MCF 10A (cell line): Measurements from ENCODE around the gene GJB4. TPM values are rescaled to one million over a fixed set of nuclear protein-coding genes. Genes with fewer than 3 reads are reported as not detected.

Experiments used
- BruUV-seq: library from RNA; stranded (reverse); fragments of 400-500 nt; replicated peaks from 2 replicates; lab custom pipeline; 2021; lab: Mats Ljungman, UMichigan
- CTCF ChIA-PET: fragments of 300-600 bp; sonication (Branson Sonifier 250); formaldehyde crosslinking; extraction: SDS; loops from one replicate; lab custom pipeline; 2021; ENCODE audit warnings: antibody characterized with exemption, inconsistent platforms; lab: Yijun Ruan, JAX
- POLR2A ChIA-PET: fragments of 300-600, 350-650 bp; sonication (Branson Sonifier 250); formaldehyde crosslinking; extraction: SDS; loops from one replicate; lab custom pipeline; 2020; ENCODE audit warnings: antibody characterized with exemption, inconsistent platforms; lab: Yijun Ruan, JAX
- DNase-seq: peaks from one replicate; pipeline ENCODE4 v3.0.0-alpha.2; 2018; ENCODE audit not compliant: unreplicated experiment
- H3K27ac Mint-ChIP-seq: one replicate; pipeline ENCODE4 v1.8.0; 2022; ENCODE audit warnings: mild to moderate bottlenecking, low read depth, mixed read lengths; ENCODE audit not compliant: unreplicated experiment
- H3K27me3 Mint-ChIP-seq: one replicate; pipeline ENCODE4 v1.8.0; 2022; ENCODE audit warnings: mixed read lengths; ENCODE audit not compliant: insufficient read depth, unreplicated experiment
- H3K36me3 Mint-ChIP-seq: one replicate; pipeline ENCODE4 v1.8.0; 2022; ENCODE audit warnings: mild to moderate bottlenecking, moderate library complexity, mixed read lengths; ENCODE audit not compliant: insufficient read depth, unreplicated experiment
- H3K4me1 Mint-ChIP-seq: one replicate; pipeline ENCODE4 v1.8.0; 2022; ENCODE audit warnings: mixed read lengths; ENCODE audit not compliant: insufficient read depth, unreplicated experiment
- H3K4me3 Mint-ChIP-seq: one replicate; pipeline ENCODE4 v1.8.0; 2022; ENCODE audit warnings: mild to moderate bottlenecking, moderate library complexity, mixed read lengths; ENCODE audit not compliant: unreplicated experiment
- H3K9me3 Mint-ChIP-seq: one replicate; pipeline ENCODE4 v1.8.0; 2022; ENCODE audit warnings: mixed read lengths; ENCODE audit not compliant: unreplicated experiment
- CTCF ChIP-seq: fragments of 200-600 bp; IDR thresholded peaks from one replicate; pipeline ENCODE4 v1.8.0; 2022; ENCODE audit warnings: antibody characterized with exemption, mild to moderate bottlenecking; ENCODE audit not compliant: unreplicated experiment
- intact Hi-C: fragments of 100-400 bp; cut with micrococcal nuclease; formaldehyde crosslinking; loops from 2 replicates; pipeline ENCODE4 v1.14.1; 2022
- total RNA-seq: library from RNA; stranded (reverse); gene quantifications from 2 replicates; pipeline ENCODE4 v1.2.3, GENCODE V29; 2022

GJB4 gene
- total RNA-seq, 1 experiment from 2014 or later: 0.28 TPM

DNA sequence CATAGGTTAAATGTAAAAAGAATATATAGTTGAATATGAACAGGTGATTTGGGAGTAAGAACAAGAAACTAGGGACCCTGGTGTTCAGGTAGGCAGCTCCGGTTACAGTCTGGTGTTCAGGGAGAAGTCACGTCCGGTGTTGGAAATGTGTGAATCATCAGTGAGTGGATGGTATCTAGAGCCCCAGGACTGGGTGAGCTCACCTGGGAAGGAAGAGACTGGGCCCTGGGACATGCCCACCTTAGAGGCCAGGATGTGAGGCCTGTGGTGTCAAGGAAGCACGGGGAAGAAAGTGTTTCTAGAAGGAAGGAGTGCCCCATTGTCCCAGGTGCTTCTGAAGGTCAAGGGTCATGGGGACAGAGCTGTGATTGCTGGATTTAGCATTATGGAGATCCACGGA lies 20.0 kb downstream of the GJB4 start:
- H3K27ac Mint-ChIP-seq: peak overlapping the region; percentile 66
- no peak for TF ChIP-seq CTCF
- BruUV-seq: no TSS peak
- no peaks in the 10 kb centered on the region for H3K27me3 Mint-ChIP-seq
- H3K4me1 Mint-ChIP-seq: peaks cover 49% of the 10 kb centered on the region
- ChIA-PET CTCF (interaction anchor here (0.7 to 3.8 kb wide), 4 partner anchors 24 to 948 kb away, joined by 3 to 19 read pairs (median 6); partner anchors contain the start of genes GJB5 and SMIM12), POLR2A (interaction anchor here (0.9 to 4.5 kb wide), 3 partner anchors 9 to 300 kb away, joined by 3 to 23 read pairs (median 4); partner anchors contain the start of genes TMEM35B and ZMYM1)
- H3K4me3 Mint-ChIP-seq: peak overlapping the region; percentile 96
- no peaks in the 10 kb centered on the region for H3K9me3 Mint-ChIP-seq
- peak; percentile 85 for DNase-seq
- peaks cover 18% of the 10 kb centered on the region for H3K36me3 Mint-ChIP-seq
- intact Hi-C loops: no loop called here

DNA sequence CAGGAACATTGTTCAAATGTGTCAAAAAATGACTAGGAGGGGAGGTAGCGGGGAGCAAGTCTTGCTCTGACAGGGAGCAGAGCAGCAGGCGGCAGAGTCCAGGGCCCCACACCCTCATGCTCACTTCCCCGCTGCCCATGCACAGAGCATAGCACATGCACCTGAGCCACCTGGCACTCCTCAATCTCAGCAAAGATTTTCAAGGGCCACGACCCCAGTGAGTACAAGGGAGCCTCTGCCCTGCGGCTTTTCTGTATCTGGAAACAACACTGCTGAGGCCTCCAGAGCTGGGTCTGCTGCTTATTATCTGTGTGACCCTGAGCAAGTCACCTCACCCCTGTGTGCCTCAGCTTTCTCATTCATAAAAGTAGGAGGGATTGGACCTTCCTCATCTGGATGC lies 20.4 kb downstream of the GJB4 start:
- Mint-ChIP-seq H3K4me3 (peak overlapping the region; percentile 96), H3K9me3 (no peaks in the 10 kb centered on the region), H3K36me3 (peaks cover 22% of the 10 kb centered on the region), H3K27ac (peak overlapping the region; percentile 66), H3K4me1 (peaks cover 52% of the 10 kb centered on the region), H3K27me3 (no peaks in the 10 kb centered on the region)
- no TSS peak for BruUV-seq
- ChIA-PET CTCF (interaction anchor here (0.6 to 3.8 kb wide), 4 partner anchors 25 to 1324 kb away, joined by 3 to 19 read pairs (median 5); partner anchors contain the start of genes GJB5 and SMIM12), POLR2A (interaction anchor here (4.5 kb wide), 1 partner anchor 9 kb away, joined by 23 read pairs; no protein-coding TSS in a partner anchor)
- intact Hi-C loops: loop anchor here (1.0 kb wide), 1 partner anchor 17 kb away; no protein-coding TSS in a partner anchor
- TF ChIP-seq CTCF: no peak
- DNase-seq: no peak

DNA sequence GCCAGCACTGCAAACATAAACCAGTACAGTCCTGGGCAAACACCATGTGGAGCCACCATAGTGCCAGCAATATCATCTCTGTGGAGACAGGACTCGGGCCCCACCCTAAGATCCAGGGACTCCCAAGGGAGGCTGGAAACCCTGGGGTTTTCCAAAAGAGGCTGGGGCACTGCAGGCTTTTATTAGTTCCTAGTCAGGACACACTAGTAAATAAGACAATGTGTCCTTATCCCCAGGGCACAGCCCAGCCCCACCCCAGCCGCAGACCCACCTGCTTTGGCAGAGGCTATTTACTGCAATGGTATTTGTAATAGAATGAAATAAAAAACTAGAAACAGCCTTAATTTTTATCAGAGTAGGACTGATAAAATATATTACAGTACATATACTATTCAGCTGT lies 21.0 kb downstream of the GJB4 start:
- peaks cover 52% of the 10 kb centered on the region for H3K4me1 Mint-ChIP-seq
- no peaks in the 10 kb centered on the region for H3K27me3 Mint-ChIP-seq
- ChIA-PET CTCF (interaction anchor here (0.6 to 3.8 kb wide), 6 partner anchors 9 to 1324 kb away, joined by 3 to 20 read pairs (median 4); partner anchors contain the start of genes GJB5 and SMIM12), POLR2A (interaction anchor here (0.7 to 4.5 kb wide), 6 partner anchors 10 to 86 kb away, joined by 3 to 23 read pairs (median 4); no protein-coding TSS in a partner anchor)
- no peaks in the 10 kb centered on the region for H3K9me3 Mint-ChIP-seq
- peak overlapping the region; percentile 66 for H3K27ac Mint-ChIP-seq
- no peak for TF ChIP-seq CTCF
- BruUV-seq: TSS peak; percentile 65
- DNase-seq: peak; percentile 40
- intact Hi-C loops: loop anchor here (1.0 kb wide), 1 partner anchor 17 kb away; no protein-coding TSS in a partner anchor
- peaks cover 28% of the 10 kb centered on the region for H3K36me3 Mint-ChIP-seq
- H3K4me3 Mint-ChIP-seq: peak overlapping the region; percentile 96

DNA sequence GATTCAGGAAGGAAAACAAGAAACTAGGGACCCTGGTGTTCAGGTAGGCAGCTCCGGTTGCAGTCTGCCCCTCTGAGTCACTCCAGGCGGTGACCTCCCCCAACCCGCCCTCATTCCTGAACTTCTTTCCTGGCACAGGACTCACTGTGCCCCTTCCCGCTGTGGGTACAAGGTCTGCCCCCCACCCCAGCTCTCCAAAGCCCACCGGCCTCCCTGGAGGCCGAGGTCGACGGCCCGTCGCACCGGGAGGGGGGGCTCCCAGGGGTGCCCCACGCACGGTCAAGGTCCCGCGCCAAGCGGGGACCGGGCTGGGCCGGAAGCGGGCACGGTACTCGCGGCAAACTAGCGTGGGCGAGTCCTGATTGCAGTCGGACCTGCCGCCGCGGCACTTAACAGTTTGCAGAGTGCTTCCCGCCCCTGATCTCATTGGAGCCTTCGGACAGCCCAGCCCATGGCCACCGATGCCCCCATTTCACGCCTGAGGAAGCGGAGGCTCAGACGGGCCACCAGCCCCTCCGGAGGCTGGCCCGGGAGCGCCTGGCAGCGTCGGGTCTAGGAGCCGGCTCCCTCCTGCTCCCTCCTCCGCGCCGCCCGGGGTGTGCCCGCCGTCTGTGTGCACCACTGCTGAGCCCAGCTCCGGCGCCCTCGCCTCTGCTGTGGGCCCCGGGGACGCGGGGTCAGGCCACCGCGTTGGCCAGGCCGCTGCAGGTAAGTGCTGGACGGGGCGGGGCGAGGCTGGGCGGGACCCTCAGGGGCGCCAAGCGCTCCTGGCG lies 21.7 kb downstream of the GJB4 start, which contains the start of gene GJB3:
GJB3 (plus strand) TSS at position 144 of the 773 bp plus-strand sequence. CDS start 3,549 bp downstream, outside the sequence.
- intact Hi-C loops: loop anchor here (1.0 kb wide), 1 partner anchor 26 kb away; the partner anchor contains the start of gene GJB5
- peak within 1 kb of the TSS; percentile 92 for H3K27ac Mint-ChIP-seq
- H3K27me3 Mint-ChIP-seq: no peaks in the 10 kb centered on the region
- peaks cover 33% of the 10 kb centered on the region for H3K36me3 Mint-ChIP-seq
- no peak for TF ChIP-seq CTCF
- DNase-seq: peak; percentile 67
- CTCF ChIA-PET: interaction anchor here (0.6 to 3.8 kb wide), 10 partner anchors 10 to 1121 kb away, joined by 3 to 20 read pairs (median 4); partner anchors contain the start of genes GJB5 and SMIM12
- H3K9me3 Mint-ChIP-seq: no peaks in the 10 kb centered on the region
- POLR2A ChIA-PET: interaction anchor here (0.7 to 4.5 kb wide), 11 partner anchors 10 to 1118 kb away, joined by 3 to 23 read pairs (median 4); no protein-coding TSS in a partner anchor
- H3K4me1 Mint-ChIP-seq: peaks cover 55% of the 10 kb centered on the region
- no TSS peak for BruUV-seq
- H3K4me3 Mint-ChIP-seq: peak within 1 kb of the TSS; percentile 96
